Cardiac fibroblast (primary cell): Measurements from ENCODE around the gene MAP4K3.
A peak's percentile ranks its signal among the peaks of the same experiment; 100 is the strongest.

Experiments
- DNase-seq, 2 donors: peaks; one replicate each; pipeline versions ENCODE4 v3.0.0 to v3.0.0-alpha.2; 2010; ENCODE audit warnings: low read depth in 2 of 2
- H3K4me3 ChIP-seq, 2 donors: replicated peaks in 1 of 2; 1 replicate in 1 of 2; 2 replicates in 1 of 2; pipeline ENCODE4 v1.5.1; 2011; ENCODE audit warnings: low read depth in 2 of 2, low read length in 2 of 2, mild to moderate bottlenecking in 2 of 2, moderate library complexity in 1 of 2
- TF ChIP-seq, protein P1 (sequence below): IDR thresholded peaks from one replicate; pipeline ENCODE4 v1.5.1; 2011; ENCODE audit warnings: low read depth, mild to moderate bottlenecking, low read length, inconsistent platforms

Gene MAP4K3

DNA sequence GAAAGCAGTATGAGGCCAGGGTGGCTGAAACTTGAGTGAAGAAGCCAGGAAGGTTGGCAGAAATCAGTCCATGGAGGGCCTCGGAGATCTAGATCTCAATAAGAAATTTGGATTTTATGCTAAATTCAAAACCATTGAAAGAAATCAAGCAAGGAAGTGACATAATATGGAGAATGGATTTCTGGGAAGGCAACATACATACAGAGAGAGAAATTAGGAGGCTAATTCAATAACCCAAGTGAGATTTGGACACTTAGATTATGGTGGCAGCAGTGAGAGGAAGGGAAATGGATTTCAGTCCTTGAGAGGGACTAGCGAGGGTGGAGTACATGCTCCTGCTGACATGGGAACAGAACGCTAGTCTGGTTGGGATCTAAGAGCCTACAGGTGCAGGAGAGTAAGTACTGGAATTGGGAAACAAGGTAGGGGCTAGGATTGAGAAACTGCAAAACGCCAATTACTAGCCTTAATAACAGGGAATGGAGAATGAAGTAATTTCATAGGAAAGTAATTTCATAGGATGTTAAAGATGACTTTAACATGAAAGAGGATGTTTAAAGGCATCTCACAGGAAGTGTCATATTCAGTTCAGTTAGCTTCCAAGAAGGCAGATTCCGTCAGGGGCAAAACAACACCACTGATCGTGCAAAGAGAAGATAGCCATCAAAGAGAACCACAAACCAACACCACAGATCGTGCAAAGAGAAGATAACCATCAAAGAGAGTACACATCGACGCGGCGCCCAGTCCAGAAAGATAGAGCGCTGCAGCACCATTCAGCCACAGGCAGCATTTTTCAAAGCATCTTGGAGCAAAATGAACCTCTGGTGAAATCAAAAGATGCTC is 220.5 kb downstream of the MAP4K3 start:
- DNase-seq = no peak
- H3K4me3 ChIP-seq = no peak overlapping the region
- TF ChIP-seq, protein P1, sequence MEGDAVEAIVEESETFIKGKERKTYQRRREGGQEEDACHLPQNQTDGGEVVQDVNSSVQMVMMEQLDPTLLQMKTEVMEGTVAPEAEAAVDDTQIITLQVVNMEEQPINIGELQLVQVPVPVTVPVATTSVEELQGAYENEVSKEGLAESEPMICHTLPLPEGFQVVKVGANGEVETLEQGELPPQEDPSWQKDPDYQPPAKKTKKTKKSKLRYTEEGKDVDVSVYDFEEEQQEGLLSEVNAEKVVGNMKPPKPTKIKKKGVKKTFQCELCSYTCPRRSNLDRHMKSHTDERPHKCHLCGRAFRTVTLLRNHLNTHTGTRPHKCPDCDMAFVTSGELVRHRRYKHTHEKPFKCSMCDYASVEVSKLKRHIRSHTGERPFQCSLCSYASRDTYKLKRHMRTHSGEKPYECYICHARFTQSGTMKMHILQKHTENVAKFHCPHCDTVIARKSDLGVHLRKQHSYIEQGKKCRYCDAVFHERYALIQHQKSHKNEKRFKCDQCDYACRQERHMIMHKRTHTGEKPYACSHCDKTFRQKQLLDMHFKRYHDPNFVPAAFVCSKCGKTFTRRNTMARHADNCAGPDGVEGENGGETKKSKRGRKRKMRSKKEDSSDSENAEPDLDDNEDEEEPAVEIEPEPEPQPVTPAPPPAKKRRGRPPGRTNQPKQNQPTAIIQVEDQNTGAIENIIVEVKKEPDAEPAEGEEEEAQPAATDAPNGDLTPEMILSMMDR = no peak

GRCh38 chr2:39215545-39215944 is 221.5 kb downstream of the MAP4K3 start:
- no peak overlapping the region for H3K4me3 ChIP-seq
- no peak for DNase-seq
- TF ChIP-seq, protein P1 = no peak

DNA sequence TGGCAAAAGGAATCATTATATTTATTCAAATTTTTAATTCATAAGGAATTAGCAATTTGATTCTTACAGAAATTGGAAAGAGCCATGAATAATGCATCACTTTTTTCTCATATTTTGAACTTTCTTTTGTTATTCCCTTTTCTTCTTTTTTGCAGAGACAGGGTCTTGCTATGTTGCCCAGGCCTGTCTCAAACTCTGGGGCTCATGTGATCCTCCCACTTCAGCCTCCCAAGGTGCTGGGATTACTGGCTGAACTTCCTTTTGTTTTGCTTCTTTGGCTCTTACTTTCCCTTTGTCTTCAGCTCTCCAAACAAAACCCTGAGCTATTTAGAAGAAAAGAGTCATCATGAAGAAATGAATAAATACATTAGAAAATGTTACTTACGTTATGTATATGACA is 224.1 kb downstream of the MAP4K3 start:
- no peak overlapping the region for H3K4me3 ChIP-seq
- TF ChIP-seq, protein P1 = no peak
- no peak for DNase-seq

DNA sequence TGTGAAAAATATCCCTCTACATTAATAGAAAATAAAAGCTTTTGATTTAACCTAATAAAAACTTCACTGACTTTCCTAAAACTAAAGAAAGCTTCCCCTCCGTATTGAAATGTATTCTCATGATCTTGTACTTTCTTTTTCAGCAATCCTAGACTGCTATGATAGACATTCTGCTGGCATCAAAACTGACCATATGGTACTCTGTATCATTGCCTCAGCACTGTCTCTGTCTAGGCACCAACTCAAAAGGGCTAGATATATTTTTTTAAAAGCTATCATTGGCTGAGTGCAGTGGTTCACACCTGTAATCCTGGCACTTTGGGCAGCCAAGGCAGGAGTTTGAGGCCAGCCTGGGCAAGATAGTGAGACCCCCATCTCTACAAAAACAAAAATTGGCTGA is 226.2 kb downstream of the MAP4K3 start:
- DNase-seq = no peak

GRCh38 chr2:39203382-39203781 is 233.7 kb downstream of the MAP4K3 start:
- TF ChIP-seq, protein P1 = no peak
- no peak overlapping the region for H3K4me3 ChIP-seq
- no peak for DNase-seq

More for the DNA sequence above, 226.2 kb downstream of the MAP4K3 start:
- TF ChIP-seq, protein P1 = no peak
- no peak overlapping the region for H3K4me3 ChIP-seq

DNA sequence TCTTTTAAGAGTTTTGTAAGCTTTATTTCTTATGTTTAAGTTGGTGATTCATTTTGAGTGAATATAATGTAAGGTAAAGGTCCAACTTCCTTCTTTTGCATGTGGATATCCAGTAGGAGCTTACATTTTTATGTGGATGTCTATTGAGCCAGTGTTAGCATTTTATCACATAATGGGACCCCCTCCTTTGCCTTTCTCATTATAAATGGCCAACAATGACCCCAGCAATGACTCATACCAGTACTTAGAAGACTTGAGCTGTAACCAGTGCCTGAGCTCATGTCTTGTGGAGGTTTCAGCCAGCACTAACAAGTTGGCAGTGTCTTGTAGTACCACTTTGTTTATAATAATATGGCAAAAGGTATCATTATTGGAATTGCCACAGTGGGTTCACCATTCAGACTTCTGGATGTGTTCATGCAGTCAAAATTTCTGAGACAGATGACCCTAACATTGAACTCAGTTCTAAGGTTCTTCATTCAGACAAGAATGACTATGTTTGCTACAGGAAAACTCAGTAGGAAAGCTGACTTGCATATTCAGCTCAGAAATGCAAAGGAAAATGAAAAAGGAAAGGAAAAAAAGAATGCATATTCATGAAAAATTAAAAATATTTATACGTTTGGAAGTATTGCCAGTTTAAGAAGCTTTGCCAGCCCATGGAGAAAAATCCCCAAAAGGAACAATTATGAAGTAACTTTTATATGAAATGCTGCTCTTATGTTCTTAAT is 234.3 kb downstream of the MAP4K3 start:
- H3K4me3 ChIP-seq = no peak overlapping the region
- TF ChIP-seq, protein P1 = no peak
- peak in 1 of 2 donors; percentile 12 for DNase-seq
